Breast epithelium (tissue), 4 donors: ENCODE measurements around the gene NCK2. TPM values are rescaled to one million over a fixed set of nuclear protein-coding genes. Genes with fewer than 3 reads are reported as not detected.

Experiments used
- DNase-seq, 2 donors: peaks; one replicate each; pipeline ENCODE4 v3.0.0-alpha.2; 2019; ENCODE audit warnings: low spot score in 2 of 2
- H3K27ac ChIP-seq, 2 donors: fragments of 200-600 bp; sonication (generic) in 1 of 2; one replicate each; pipeline ENCODE4 v1.5.1; 2016 to 2019; ENCODE audit warnings: mild to moderate bottlenecking in 1 of 2
- H3K27me3 ChIP-seq, 2 donors: fragments of 200-600 bp; sonication (generic) in 1 of 2; one replicate each; pipeline versions ENCODE4 v1.5.1 to v1.6.0; 2017 to 2019; ENCODE audit warnings: control low read depth in 1 of 2, mild to moderate bottlenecking in 1 of 2
- H3K36me3 ChIP-seq: fragments of 200-600 bp; one replicate; pipeline ENCODE4 v1.5.1; 2019
- H3K4me1 ChIP-seq, 2 donors: fragments of 200-600 bp; sonication (generic); one replicate each; pipeline ENCODE4 v1.5.1; 2016 to 2019; ENCODE audit warnings: control low read depth in 1 of 2
- H3K4me3 ChIP-seq, 3 donors: fragments of 200-600 bp; sonication (generic); 1 replicate in 2 of 3; 2 replicates in 1 of 3; pipeline ENCODE4 v1.5.1; 2016 to 2019; ENCODE audit warnings: mild to moderate bottlenecking in 3 of 3, moderate library complexity in 2 of 3
- H3K9me3 ChIP-seq, 2 donors: fragments of 200-600 bp; sonication (generic) in 1 of 2; one replicate each; pipeline ENCODE4 v1.5.1; 2016 to 2019; ENCODE audit warnings: control low read depth in 1 of 2
- CTCF ChIP-seq, 3 donors: fragments of 450-650 bp; IDR thresholded peaks; one replicate each; pipeline ENCODE4 v1.5.1; 2016 to 2017; ENCODE audit warnings: antibody characterized with exemption in 3 of 3, mild to moderate bottlenecking in 3 of 3, moderate library complexity in 3 of 3
- POLR2A ChIP-seq: fragments of 450-650 bp; IDR thresholded peaks from one replicate; pipeline ENCODE4 v1.6.1; 2016; ENCODE audit warnings: antibody characterized with exemption, mild to moderate bottlenecking, moderate library complexity
- POLR2AphosphoS5 ChIP-seq, 3 donors: sonication (generic); formaldehyde crosslinking; IDR thresholded peaks; one replicate each; pipeline ENCODE4 v1.6.1; 2017; ENCODE audit warnings: antibody characterized with exemption in 3 of 3
- intact Hi-C: fragments of 100-400 bp; cut with DNase I; formaldehyde crosslinking; loops from one replicate; pipeline ENCODE4 v1.15.1; 2023; ENCODE audit warnings: low total_unique reads
- total RNA-seq, 3 donors: library from RNA; depleted of rRNA; stranded (reverse); fragments of >200 nt; gene quantifications; one replicate each; pipeline ENCODE4 v1.1.0, GENCODE V29; 2016

NCK2 gene
- total RNA-seq, 3 donors from 2014 or later, result 42.0 to 54.3 (median 46.9) TPM

- no peak for TF ChIP-seq CTCF (IDR thresholded peaks at IDR 0.05)
- no peak for TF ChIP-seq POLR2A
- no peak for TF ChIP-seq POLR2AphosphoS5 (IDR thresholded peaks at IDR 0.05)
- H3K4me3 ChIP-seq, result no peak overlapping the region
These were observed 22.7 kb upstream of the NCK2 start for GRCh38 chr2:105721991-105722511.

GRCh38 chr2:105722726-105723297 lies 21.9 kb upstream of the NCK2 start:
- H3K36me3 ChIP-seq, result no peaks in the 10 kb centered on the region
- no peaks in the 10 kb centered on the region for H3K4me1 ChIP-seq
- peaks cover 0 to 5% of the 10 kb centered on the region in 2 donors for H3K9me3 ChIP-seq
- H3K4me3 ChIP-seq, result no peak overlapping the region
- TF ChIP-seq POLR2AphosphoS5 (IDR thresholded peaks at IDR 0.05) (no peak), CTCF (IDR thresholded peaks at IDR 0.05) (no peak), POLR2A (no peak)
- H3K27me3 ChIP-seq, result no peaks in the 10 kb centered on the region
- intact Hi-C loops, result no loop called here
- no peak for DNase-seq
- H3K27ac ChIP-seq, result no peak overlapping the region

More at GRCh38 chr2:105721991-105722511, 22.7 kb upstream of the NCK2 start:
- no peak for DNase-seq
- Histone ChIP-seq H3K9me3 (peaks cover 0 to under 1% of the 10 kb centered on the region in 2 donors), H3K27ac (no peak overlapping the region), H3K36me3 (no peaks in the 10 kb centered on the region), H3K27me3 (no peaks in the 10 kb centered on the region), H3K4me1 (no peaks in the 10 kb centered on the region)
- intact Hi-C loops, result no loop called here

GRCh38 chr2:105723431-105723830 lies 21.3 kb upstream of the NCK2 start:
- no peak overlapping the region for H3K4me3 ChIP-seq
- intact Hi-C loops, result no loop called here
- H3K4me1 ChIP-seq, result no peaks in the 10 kb centered on the region
- no peak for DNase-seq
- peaks cover 0 to 5% of the 10 kb centered on the region in 2 donors for H3K9me3 ChIP-seq
- H3K36me3 ChIP-seq, result no peaks in the 10 kb centered on the region
- H3K27me3 ChIP-seq, result no peaks in the 10 kb centered on the region
- no peak overlapping the region for H3K27ac ChIP-seq
- no peak for TF ChIP-seq CTCF (IDR thresholded peaks at IDR 0.05)
- no peak for TF ChIP-seq POLR2AphosphoS5 (IDR thresholded peaks at IDR 0.05)
- TF ChIP-seq POLR2A, result no peak

- intact Hi-C loops, result no loop called here
- Histone ChIP-seq H3K27ac (no peak overlapping the region), H3K4me3 (no peak overlapping the region), H3K9me3 (peaks cover 0 to 5% of the 10 kb centered on the region in 2 donors), H3K36me3 (no peaks in the 10 kb centered on the region), H3K4me1 (no peaks in the 10 kb centered on the region), H3K27me3 (no peaks in the 10 kb centered on the region)
- TF ChIP-seq POLR2A (no peak), CTCF (IDR thresholded peaks at IDR 0.05) (no peak), POLR2AphosphoS5 (IDR thresholded peaks at IDR 0.05) (no peak)
- DNase-seq, result no peak
These were observed 19.3 kb upstream of the NCK2 start for GRCh38 chr2:105725388-105725787.

GRCh38 chr2:105730170-105730569 lies 14.5 kb upstream of the NCK2 start:
- H3K9me3 ChIP-seq, result peaks cover 0 to 5% of the 10 kb centered on the region in 2 donors
- TF ChIP-seq POLR2A, result no peak
- no peak for TF ChIP-seq POLR2AphosphoS5 (IDR thresholded peaks at IDR 0.05)
- no peak for TF ChIP-seq CTCF (IDR thresholded peaks at IDR 0.05)
- H3K4me3 ChIP-seq, result no peak overlapping the region
- H3K36me3 ChIP-seq, result no peaks in the 10 kb centered on the region
- intact Hi-C loops, result no loop called here
- H3K27me3 ChIP-seq, result no peaks in the 10 kb centered on the region
- no peak for DNase-seq
- H3K4me1 ChIP-seq, result no peaks in the 10 kb centered on the region
- no peak overlapping the region for H3K27ac ChIP-seq
